HFF-Myc (cell line): Measurements from ENCODE around the gene ITPKB.

Experiments
- DNase-seq: peaks from one replicate; pipeline ENCODE4 v3.0.0-alpha.2; 2011; ENCODE audit warnings: low read depth; ENCODE audit errors: extremely low read depth
- H3K4me3 ChIP-seq: replicated peaks from 2 replicates; pipeline ENCODE4 v1.5.1; 2011; ENCODE audit warnings: low read depth, mild to moderate bottlenecking, control low read depth, low read length
- TF ChIP-seq, protein P1 (sequence below): IDR thresholded peaks from 2 replicates; pipeline ENCODE4 v1.5.1; 2012; ENCODE audit warnings: mild to moderate bottlenecking, low read depth, low read length, control low read depth; ENCODE audit errors: missing control alignments

ITPKB gene

GRCh38 chr1:226731257-226731893 is 7.7 kb downstream of the ITPKB start:
- TF ChIP-seq, protein P1, sequence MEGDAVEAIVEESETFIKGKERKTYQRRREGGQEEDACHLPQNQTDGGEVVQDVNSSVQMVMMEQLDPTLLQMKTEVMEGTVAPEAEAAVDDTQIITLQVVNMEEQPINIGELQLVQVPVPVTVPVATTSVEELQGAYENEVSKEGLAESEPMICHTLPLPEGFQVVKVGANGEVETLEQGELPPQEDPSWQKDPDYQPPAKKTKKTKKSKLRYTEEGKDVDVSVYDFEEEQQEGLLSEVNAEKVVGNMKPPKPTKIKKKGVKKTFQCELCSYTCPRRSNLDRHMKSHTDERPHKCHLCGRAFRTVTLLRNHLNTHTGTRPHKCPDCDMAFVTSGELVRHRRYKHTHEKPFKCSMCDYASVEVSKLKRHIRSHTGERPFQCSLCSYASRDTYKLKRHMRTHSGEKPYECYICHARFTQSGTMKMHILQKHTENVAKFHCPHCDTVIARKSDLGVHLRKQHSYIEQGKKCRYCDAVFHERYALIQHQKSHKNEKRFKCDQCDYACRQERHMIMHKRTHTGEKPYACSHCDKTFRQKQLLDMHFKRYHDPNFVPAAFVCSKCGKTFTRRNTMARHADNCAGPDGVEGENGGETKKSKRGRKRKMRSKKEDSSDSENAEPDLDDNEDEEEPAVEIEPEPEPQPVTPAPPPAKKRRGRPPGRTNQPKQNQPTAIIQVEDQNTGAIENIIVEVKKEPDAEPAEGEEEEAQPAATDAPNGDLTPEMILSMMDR: no peak
- no peak overlapping the region for H3K4me3 ChIP-seq
- no peak for DNase-seq

- DNase-seq: no peak
- H3K4me3 ChIP-seq: no peak overlapping the region
- TF ChIP-seq, protein P1: no peak
Observed at GRCh38 chr1:226730836-226731235, 8.2 kb downstream of the ITPKB start.

- no peak for DNase-seq
- TF ChIP-seq, protein P1: no peak
Observed at GRCh38 chr1:226730071-226730470, 9.0 kb downstream of the ITPKB start.

DNA sequence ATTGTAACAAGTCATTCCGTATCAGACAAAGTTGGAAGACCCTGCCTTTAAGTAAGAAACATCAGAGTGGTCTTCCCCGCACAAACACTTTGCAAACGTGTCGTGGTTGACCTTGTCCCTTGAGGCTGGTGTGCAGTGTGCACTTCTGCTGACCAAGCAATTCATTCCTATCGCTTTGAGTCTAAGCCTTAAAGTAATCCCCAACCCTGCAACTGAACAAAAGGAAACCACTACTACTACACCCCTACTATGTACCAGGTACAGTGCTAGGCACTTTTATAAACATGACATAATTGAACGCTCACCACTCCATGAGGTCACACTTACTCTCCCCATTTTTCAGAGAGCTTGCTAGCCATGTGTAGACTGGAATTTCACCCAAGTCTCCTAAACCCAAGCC is 10.6 kb downstream of the ITPKB start:
- DNase-seq: no peak
- TF ChIP-seq, protein P1: no peak
- H3K4me3 ChIP-seq: no peak overlapping the region

More at GRCh38 chr1:226730071-226730470, 9.0 kb downstream of the ITPKB start:
- H3K4me3 ChIP-seq: no peak overlapping the region

GRCh38 chr1:226725897-226726267 is 13.2 kb downstream of the ITPKB start:
- TF ChIP-seq, protein P1: no peak
- no peak overlapping the region for H3K4me3 ChIP-seq
- DNase-seq: no peak

- no peak for DNase-seq
- TF ChIP-seq, protein P1: no peak
- H3K4me3 ChIP-seq: no peak overlapping the region
Observed at GRCh38 chr1:226723657-226724532, 15.2 kb downstream of the ITPKB start.
